Measurements from ENCODE around the gene PLS1.
"Not testable (repeated sequence)": the region's sequence is repeated elsewhere in the genome, so short reads cannot be mapped to it uniquely, and the experiment has no call there.

PLS1 gene

DNA sequence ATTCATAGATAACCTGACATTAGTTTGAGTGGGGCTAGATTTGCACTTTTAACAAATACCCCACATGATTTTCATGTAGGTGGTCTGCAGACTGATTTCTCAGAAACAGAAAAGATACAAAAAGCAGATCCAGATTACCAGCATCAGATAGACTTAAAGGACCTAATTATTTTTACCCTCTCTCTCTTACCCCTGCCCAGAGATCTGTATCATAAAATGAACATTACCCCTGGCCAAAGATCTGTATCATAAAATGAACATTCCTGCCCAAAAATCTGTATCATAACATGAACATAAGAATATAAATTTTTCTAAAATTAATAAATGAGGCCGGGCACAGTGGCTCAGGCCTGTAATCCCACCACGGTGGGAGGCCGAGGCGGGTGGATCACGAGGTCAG lies 113.0 kb downstream of the PLS1 start:
- DNase-seq, result no peak

DNA sequence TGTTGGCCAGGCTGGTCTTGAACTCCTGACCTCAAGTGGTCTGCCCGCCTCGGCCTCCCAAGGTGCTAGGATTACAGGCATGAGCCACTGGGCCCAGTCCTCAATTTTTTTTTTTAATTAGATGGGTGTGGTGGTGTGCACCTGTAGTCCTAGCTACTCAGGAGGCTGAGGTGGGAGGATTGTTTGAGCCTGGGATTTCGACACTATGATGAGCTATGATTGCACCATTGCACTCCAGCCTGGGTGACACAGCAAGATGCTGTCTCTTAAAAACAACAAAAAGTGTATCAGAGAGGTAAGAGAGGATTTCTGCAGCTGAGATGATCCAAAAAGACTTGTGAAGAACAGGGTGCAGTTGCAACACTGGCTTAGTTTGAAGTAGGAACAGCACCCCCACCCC lies 118.7 kb downstream of the PLS1 start:
- DNase-seq, result not testable (repeated sequence)

DNA sequence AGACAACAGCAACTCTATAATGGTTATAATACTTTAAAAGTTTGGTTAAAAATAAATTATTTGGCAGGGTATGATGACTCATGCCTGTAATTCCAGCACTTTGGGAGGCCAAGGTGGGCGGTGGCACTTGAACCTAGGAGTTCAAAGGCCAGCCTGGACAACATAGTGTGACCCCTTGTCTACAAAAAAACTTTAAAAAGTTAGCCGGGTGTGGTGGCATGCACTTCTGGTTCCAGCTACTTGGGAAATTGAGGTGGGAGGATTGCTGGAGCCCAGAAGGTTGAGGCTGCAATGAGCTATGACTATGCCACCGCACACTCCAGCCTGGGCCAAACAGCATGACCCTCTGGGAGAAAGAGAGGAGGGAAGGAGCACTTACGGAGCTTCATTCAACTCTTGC lies 119.9 kb downstream of the PLS1 start:
- DNase-seq, result no peak

DNA sequence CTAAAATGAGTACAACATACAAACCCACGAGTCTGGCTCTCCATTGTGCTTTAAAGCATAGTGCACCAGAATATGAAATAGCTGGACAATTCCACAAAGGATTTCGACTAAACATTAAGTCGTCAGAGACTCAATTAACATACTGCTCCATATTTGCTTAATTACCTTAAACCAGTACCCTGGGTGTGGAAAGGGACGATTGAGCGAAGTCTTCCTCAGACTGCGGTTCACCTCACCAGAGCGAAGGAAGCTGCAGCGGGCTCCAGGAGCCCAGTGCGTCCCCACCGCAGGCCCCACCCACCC lies 127.4 kb downstream of the PLS1 start:
- no peak for DNase-seq

DNA sequence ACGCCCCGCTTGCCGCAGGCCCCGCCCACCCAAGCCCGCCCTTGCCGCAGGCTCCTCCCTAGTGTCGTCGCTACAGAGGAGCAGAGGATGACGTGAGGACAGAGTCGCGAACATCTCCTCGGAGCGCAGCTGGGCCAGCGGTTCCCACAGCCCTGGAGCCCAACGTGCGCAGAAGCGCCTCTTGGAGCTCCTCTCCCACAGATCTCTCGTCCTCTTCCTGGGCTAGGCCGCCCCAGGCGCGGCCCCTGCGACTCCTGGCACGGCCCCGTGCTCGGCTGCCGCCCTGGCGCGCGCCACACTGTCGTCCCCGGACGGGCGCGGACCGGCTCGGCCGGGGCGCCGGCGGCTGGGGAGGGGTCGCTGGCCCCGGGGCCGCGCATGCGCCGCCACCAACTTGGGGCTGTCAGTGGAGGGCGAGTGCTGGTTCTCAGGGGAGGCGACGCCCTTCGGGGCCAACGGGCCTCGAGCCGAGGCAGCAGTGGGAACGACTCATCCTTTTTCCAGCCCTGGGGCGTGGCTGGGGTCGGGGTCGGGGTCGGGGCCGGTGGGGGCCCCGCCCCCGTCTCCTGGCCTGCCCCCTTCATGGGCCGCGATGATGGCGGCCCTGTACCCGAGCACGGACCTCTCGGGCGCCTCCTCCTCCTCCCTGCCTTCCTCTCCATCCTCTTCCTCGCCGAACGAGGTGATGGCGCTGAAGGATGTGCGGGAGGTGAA lies 127.9 kb downstream of the PLS1 start, which contains the start of gene TRPC1:
TRPC1 (plus strand) TSS at position 67 of the 714 bp plus-strand sequence; CDS start at position 593, 526 bp downstream.
- peak; percentile 88 for DNase-seq

DNA sequence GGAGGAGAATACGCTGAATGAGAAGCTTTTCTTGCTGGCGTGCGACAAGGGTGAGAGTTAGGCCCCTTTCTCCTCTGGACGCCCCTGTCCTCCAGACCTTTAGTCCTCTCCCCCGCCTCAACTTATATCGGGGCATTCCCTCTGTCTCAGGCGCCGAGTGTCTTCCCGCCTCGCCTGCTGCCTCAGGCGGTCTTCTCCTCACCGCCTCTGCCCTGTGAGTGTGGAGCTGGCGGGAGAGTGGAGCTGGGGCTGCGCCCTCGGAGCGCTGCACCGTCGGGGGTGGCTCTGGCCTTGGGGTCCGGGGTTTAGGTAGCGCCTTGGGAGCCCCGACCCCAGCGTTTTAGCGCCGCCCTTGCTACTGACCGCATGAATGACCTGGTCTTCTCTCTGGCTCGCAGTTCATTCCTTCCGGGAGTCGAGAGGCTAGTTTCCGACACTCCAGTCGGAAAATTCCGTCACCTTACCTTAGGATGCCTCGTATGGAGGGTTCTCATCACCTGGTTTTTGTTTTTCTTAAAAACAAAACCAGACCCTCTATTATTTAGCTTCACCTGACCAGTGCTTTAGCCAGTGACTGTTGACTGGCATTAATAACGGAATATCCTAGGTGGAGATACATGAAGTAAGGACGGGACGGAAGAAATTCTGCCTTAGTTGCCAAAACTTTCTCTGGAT lies 128.6 kb downstream of the PLS1 start:
- DNase-seq, result peak; percentile 76

DNA sequence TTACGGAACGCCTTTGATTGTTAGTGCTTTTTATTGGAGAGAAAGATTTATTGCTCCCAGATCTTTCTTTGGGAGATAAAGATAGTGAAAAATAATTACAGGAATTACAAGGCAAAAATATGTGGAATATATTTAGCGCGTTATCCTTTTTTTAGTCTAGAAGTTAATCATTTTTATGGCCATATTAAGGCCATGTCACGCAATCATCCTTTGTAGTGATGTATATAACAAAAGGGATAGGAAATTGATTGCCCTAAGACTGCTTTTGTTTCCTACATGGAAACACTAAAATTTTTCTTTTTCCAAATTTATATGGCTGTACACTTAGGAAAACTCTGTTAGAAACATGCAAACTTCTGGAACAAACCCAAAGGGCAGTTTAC lies 129.2 kb downstream of the PLS1 start:
- DNase-seq, result no peak

DNA sequence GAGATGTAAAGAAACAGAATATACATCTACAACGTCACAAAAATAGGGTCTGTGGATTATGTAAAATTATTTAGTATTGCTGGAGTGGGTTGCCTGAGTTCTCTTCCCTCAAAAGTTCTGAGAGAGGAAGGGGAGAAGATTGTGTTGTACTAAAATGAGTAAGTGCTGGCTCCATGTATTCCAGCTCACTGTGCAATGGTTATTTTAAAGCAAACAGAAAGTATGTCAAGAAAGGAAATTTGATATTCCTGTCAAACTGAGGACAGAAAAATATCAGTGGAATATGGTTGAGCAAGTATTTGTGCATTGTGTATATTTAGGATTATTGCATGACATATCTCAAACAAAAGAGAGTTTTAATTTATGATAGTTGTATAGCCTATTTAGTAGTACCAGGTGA lies 129.8 kb downstream of the PLS1 start:
- DNase-seq, result no peak

DNA sequence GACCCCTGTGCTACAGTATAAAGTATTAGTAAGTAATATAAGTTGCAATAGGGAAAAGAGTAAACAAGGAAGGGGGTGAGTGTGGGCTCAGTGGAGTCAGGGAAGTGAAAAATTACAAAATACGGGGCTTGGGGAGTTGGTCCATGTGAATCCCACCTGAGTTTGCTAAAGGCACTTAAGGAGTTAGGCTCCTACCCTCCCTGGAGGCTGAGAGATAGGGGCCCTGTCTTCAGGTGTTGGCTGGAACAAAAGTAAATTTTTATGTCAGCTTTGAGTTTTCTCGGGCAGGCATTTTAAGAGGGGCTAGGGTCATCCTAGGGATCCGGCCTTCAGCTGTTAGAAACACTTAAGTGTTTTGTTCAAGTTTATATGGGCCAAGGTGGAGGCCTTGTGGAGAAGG lies 135.9 kb downstream of the PLS1 start:
- no peak for DNase-seq

DNA sequence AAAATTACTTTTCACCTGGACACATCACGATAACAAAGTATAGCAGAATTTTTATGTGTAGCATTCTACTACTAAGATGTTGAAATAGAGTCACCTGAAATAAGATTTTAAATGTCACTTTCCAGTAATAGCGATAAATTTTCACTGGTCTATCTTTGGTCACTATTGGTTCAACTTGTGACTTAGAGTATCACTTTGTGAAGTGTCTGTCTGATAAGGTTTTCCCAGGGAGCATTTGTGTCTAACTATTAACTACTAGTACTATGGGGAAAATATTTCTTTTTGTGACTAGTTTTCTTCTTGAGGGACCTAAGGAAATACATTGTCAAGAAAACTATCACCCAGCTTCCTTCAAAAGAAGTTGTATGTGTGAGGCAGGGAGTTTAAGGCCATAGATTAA lies 138.6 kb downstream of the PLS1 start:
- no peak for DNase-seq

DNA sequence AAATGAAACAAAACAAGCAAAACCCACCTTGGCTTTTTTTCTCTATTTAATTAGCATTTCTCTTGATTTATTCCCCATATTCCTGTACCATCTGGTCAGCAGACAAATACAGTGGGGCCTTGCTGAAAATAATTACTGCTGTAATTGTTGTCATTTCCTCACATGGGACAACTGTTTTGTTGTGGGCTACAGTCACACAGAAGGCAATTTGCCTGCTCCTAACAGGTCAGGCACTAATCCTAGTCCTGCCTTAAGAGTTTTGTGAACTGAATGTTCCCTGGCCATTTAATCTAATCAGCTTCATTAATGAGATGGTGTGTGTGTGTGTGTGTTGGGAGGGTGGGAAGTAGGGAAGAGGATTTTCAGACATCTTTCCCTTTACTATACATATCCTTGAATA lies 139.3 kb downstream of the PLS1 start:
- no peak for DNase-seq

DNA sequence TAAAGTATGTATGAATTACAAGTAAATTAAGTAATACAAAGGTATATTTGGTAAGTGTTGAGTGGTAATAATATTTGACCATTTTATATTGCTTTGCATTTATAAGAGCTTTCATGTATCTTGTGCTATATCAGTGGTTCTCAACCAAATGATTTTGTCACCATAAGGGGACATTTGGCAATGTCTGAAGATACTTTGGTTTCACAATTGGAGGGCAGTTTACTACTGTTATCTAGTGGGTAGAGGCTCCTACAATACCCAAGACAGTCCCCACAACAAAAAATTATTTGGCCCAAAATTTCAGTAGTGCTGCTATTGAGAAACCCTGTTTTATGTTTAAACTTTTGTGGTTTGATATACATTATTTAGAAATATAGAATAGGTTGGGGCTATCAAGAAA lies 142.2 kb downstream of the PLS1 start:
- DNase-seq, result no peak

DNA sequence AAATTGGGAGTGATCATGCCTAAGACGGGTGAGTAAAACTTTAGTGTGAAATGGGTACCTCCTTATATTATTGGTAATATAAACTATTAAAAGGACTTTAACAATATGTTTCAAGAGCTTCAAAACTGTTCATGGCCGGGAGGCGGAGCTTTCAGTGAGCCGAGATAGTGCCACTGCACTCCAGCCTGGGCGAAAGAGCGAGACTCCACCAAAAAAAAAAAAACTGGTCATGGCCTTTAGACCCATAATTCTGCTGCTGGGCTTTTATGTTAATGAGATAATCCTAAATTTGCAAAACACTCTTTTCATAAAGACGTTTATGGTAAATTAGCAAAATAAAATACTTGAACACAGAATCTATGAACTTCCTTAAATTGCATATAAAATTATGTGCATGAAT lies 150.5 kb downstream of the PLS1 start:
- DNase-seq, result no peak

DNA sequence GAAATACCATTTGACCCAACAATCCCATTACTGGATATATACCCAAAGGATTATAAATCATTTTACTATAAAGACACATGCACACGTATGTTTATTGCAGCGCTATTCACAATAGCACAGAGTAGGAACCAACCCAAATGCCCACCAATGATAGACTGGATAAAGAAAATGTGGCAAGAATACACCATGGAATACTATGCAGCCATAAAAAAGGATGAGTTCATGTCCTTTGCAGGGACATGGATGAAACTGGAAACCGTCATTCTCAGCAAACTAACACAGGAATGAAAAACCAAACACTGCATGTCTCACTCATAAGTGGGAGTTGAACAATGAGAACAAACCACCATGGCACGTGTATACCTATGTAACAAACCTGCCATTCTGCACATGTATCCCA lies 154.3 kb downstream of the PLS1 start:
- not testable (repeated sequence) for DNase-seq

DNA sequence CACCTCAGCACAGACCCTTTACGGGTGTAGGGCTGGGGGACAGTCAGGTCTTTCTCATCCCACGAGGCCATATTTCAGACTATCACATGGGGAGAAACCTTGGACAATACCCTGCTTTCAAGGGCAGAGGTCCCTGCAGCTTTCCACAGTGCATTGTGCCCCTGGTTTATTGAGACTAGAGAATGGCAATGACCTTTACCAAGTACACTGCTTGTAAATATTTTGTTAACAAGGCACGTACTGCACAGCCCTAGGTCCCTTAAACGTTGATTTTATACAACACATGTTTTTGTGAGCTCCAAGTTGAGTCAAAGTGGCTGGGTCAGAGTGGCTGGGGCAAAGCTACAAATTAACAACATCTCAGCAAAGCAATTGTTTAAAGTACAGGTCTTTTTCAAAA lies 156.4 kb downstream of the PLS1 start:
- DNase-seq, result not testable (repeated sequence)

DNA sequence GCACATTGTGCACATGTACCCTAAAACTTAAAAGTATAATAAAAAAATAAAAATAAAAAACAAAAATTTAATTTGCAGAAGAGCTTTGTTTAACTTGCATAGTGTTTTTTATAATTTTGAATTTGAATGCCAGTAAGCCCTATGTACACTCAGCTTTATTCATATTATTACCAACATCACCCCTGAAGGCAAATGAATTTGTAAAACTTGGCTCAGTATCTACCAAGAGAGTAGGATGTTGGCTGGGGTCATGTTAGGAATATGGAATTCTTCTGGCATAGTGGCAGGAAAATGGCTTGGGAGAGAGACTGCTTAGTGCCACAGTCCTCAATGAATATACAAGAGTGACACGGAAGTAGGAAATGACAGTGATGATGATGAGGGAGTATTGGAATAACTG lies 158.3 kb downstream of the PLS1 start:
- DNase-seq, result no peak
